Retina (tissue), 1 donor: ENCODE results near the gene NDOR1.

Experiments
- DNase-seq: peaks from one replicate; pipeline ENCODE4 v3.0.0-alpha.2; 2016

NDOR1 gene

GRCh38 chr9:137221506-137222111 lies 16.1 kb downstream of the NDOR1 start:
- DNase-seq: no peak

GRCh38 chr9:137222190-137223077 lies 16.9 kb downstream of the NDOR1 start, which contains the start of gene RNF208:
RNF208 (minus strand) TSS chr9:137222240; CDS start chr9:137221212, 1,028 bp downstream.
- no peak for DNase-seq

GRCh38 chr9:137223078-137223970 lies 17.8 kb downstream of the NDOR1 start:
- DNase-seq: peak; percentile 95

GRCh38 chr9:137224830-137225694 lies 19.6 kb downstream of the NDOR1 start, which contains the start of gene CYSRT1:
CYSRT1 (plus strand) TSS chr9:137225174; CDS start chr9:137225622, 448 bp downstream.
- DNase-seq: no peak

- no peak for DNase-seq
Observed at GRCh38 chr9:137225699-137226331, 20.3 kb downstream of the NDOR1 start.

GRCh38 chr9:137226338-137227053 lies 21.0 kb downstream of the NDOR1 start:
- DNase-seq: no peak

GRCh38 chr9:137227054-137227852 lies 21.8 kb downstream of the NDOR1 start, which contains the start of gene RNF224:
RNF224 (plus strand) TSS chr9:137227502; CDS start chr9:137228336, 834 bp downstream.
- peak; percentile 84 for DNase-seq

- no peak for DNase-seq
Observed at GRCh38 chr9:137227853-137228505, 22.5 kb downstream of the NDOR1 start.

- no peak for DNase-seq
Observed at GRCh38 chr9:137228506-137228967, 23.0 kb downstream of the NDOR1 start.

GRCh38 chr9:137228968-137229896 lies 23.7 kb downstream of the NDOR1 start:
- DNase-seq: no peak

- no peak for DNase-seq
Observed at GRCh38 chr9:137229903-137230704, 24.6 kb downstream of the NDOR1 start.

GRCh38 chr9:137230705-137231371 lies 25.3 kb downstream of the NDOR1 start, which contains the start of gene SLC34A3:
SLC34A3 (plus strand) TSS chr9:137230901; CDS start chr9:137231703, 802 bp downstream.
- no peak for DNase-seq

GRCh38 chr9:137231372-137232039 lies 26.0 kb downstream of the NDOR1 start:
- DNase-seq: no peak

GRCh38 chr9:137232101-137232500 lies 26.6 kb downstream of the NDOR1 start:
- no peak for DNase-seq

- no peak for DNase-seq
Observed at GRCh38 chr9:137232510-137232909, 27.0 kb downstream of the NDOR1 start.
